Hematopoietic multipotent progenitor cell treated with erythropoietin and hydrocortisone succinate and interleukin-3 and kit ligand, for 17 days (in vitro differentiated cells): Measurements from ENCODE around the gene ROPN1L.
"Not testable (repeated sequence)": the region's sequence is repeated elsewhere in the genome, so short reads cannot be mapped to it uniquely, and the experiment has no call there.

Experiments
- DNase-seq: peaks from one replicate; pipeline ENCODE4 v3.0.0-alpha.2; 2015; ENCODE audit warnings: low spot score

The ROPN1L gene

GRCh38 chr5:10441083-10441991, at the start of gene ROPN1L:
Gene ROPN1L, plus strand, starts transcription at chr5:10441879. Its CDS starts 289 bp downstream, at chr5:10442168.
- peak; percentile 88 for DNase-seq

GRCh38 chr5:10392567-10393328, 48.9 kb upstream of the ROPN1L start:
- not testable (repeated sequence) for DNase-seq

- DNase-seq = no peak
Measured at GRCh38 chr5:10393491-10393890, 48.2 kb upstream of the ROPN1L start.

GRCh38 chr5:10396552-10396951, 45.1 kb upstream of the ROPN1L start:
- DNase-seq = no peak

- no peak for DNase-seq
Measured at GRCh38 chr5:10399839-10400238, 41.8 kb upstream of the ROPN1L start.

- no peak for DNase-seq
Measured at GRCh38 chr5:10400411-10400810, 41.3 kb upstream of the ROPN1L start.

- DNase-seq = no peak
Measured at GRCh38 chr5:10400831-10401230, 40.8 kb upstream of the ROPN1L start.

GRCh38 chr5:10401498-10401897, 40.2 kb upstream of the ROPN1L start:
- no peak for DNase-seq

- no peak for DNase-seq
Measured at GRCh38 chr5:10403829-10404228, 37.9 kb upstream of the ROPN1L start.

- no peak for DNase-seq
Measured at GRCh38 chr5:10406651-10407050, 35.0 kb upstream of the ROPN1L start.

- DNase-seq = no peak
Measured at GRCh38 chr5:10409504-10409903, 32.2 kb upstream of the ROPN1L start.

GRCh38 chr5:10410662-10411061, 31.0 kb upstream of the ROPN1L start:
- no peak for DNase-seq

- DNase-seq = no peak
Measured at GRCh38 chr5:10411336-10411735, 30.3 kb upstream of the ROPN1L start.

GRCh38 chr5:10416868-10417267, 24.8 kb upstream of the ROPN1L start:
- DNase-seq = no peak

- no peak for DNase-seq
Measured at GRCh38 chr5:10418654-10419345, 22.9 kb upstream of the ROPN1L start.

GRCh38 chr5:10420468-10420867, 21.2 kb upstream of the ROPN1L start:
- DNase-seq = no peak

GRCh38 chr5:10420932-10421331, 20.7 kb upstream of the ROPN1L start:
- peak; percentile 60 for DNase-seq

GRCh38 chr5:10421896-10422691, 19.6 kb upstream of the ROPN1L start:
- DNase-seq = peak; percentile 50

GRCh38 chr5:10423022-10423421, 18.7 kb upstream of the ROPN1L start:
- DNase-seq = no peak

GRCh38 chr5:10424124-10424731, 17.5 kb upstream of the ROPN1L start:
- peak; percentile 47 for DNase-seq

- no peak for DNase-seq
Measured at GRCh38 chr5:10427201-10427600, 14.5 kb upstream of the ROPN1L start.
